CD4-positive, alpha-beta T cell (primary cell): Measurements from ENCODE around the gene MS4A6A. TPM values are rescaled to one million over a fixed set of nuclear protein-coding genes. Genes with fewer than 3 reads are reported as not detected.

Experiments used
- ATAC-seq: fragments of 200-7000 bp; cut with Tn5 transposase; one replicate; pipeline ENCODE4 v1.10.0; 2022; ENCODE audit warnings: mild to moderate bottlenecking; ENCODE audit not compliant: poor library complexity
- CTCF ChIA-PET: fragments of 350-600 bp; sonication (Branson Sonifier 250); formaldehyde crosslinking; loops from one replicate; lab custom pipeline; 2021; ENCODE audit warnings: antibody characterized with exemption, inconsistent platforms; lab: Charles Lee
- POLR2A ChIA-PET: fragments of 350-600 bp; sonication (Branson Sonifier 250); formaldehyde crosslinking; loops from one replicate; lab custom pipeline; 2021; ENCODE audit warnings: antibody characterized with exemption, inconsistent platforms; lab: Charles Lee
- DNase-seq, 14 experiments: peaks; one replicate each; pipeline ENCODE4 v3.0.0-alpha.2; 2013 to 2020; ENCODE audit warnings: mixed read lengths in 2 of 14
- H3K27ac ChIP-seq, 2 donors: one replicate each; pipeline versions ENCODE4 v1.5.1 to v1.7.0; 2013; ENCODE audit warnings: low read length in 2 of 2, low read depth in 1 of 2, mild to moderate bottlenecking in 1 of 2
- H3K27me3 ChIP-seq, 2 experiments: 1 replicate in 1 of 2; 2 replicates in 1 of 2; pipeline versions ENCODE4 v1.6.1 to v1.7.0; 2013; ENCODE audit warnings: low read length in 2 of 2, control low read depth in 1 of 2, mild to moderate bottlenecking in 1 of 2, moderate library complexity in 1 of 2; ENCODE audit not compliant: insufficient read depth in 2 of 2, control insufficient read depth in 1 of 2
- H3K36me3 ChIP-seq: one replicate; pipeline ENCODE4 v1.6.1; 2013; ENCODE audit warnings: low read length, control low read depth; ENCODE audit not compliant: insufficient read depth
- H3K4me1 ChIP-seq: one replicate; pipeline ENCODE4 v1.6.1; 2013; ENCODE audit warnings: low read length, control low read depth; ENCODE audit not compliant: insufficient read depth
- H3K4me3 ChIP-seq: one replicate; pipeline ENCODE4 v1.5.1; 2013; ENCODE audit warnings: mild to moderate bottlenecking, low read length, moderate library complexity
- H3K9me3 ChIP-seq, 2 experiments: 1 replicate in 1 of 2; 2 replicates in 1 of 2; pipeline versions ENCODE4 v1.6.1 to v1.7.0; 2013; ENCODE audit warnings: low read length in 2 of 2, mild to moderate bottlenecking in 2 of 2, control low read depth in 1 of 2, moderate library complexity in 1 of 2; ENCODE audit not compliant: control insufficient read depth in 1 of 2, insufficient read depth in 1 of 2
- H3K27ac Mint-ChIP-seq: one replicate; pipeline ENCODE4 v1.8.0; 2020; ENCODE audit warnings: mixed read lengths
- H3K27me3 Mint-ChIP-seq: one replicate; pipeline ENCODE4 v1.8.0; 2021; ENCODE audit warnings: mixed read lengths
- H3K36me3 Mint-ChIP-seq: one replicate; pipeline ENCODE4 v1.8.0; 2021; ENCODE audit warnings: low read depth, mixed read lengths
- H3K4me1 Mint-ChIP-seq: one replicate; pipeline ENCODE4 v1.8.0; 2021; ENCODE audit warnings: low read depth, mixed read lengths
- H3K4me3 Mint-ChIP-seq: one replicate; pipeline ENCODE4 v1.8.0; 2020; ENCODE audit warnings: mild to moderate bottlenecking, mixed read lengths
- H3K9me3 Mint-ChIP-seq: one replicate; pipeline ENCODE4 v1.8.0; 2020; ENCODE audit warnings: mixed read lengths
- CTCF ChIP-seq: fragments of 200-600 bp; IDR thresholded peaks from one replicate; pipeline ENCODE4 v1.8.0; 2022; ENCODE audit warnings: antibody characterized with exemption, mild to moderate bottlenecking
- intact Hi-C, 2 experiments: fragments of 100-400 bp; cut with DNase I in 1 of 2; cut with micrococcal nuclease in 1 of 2; formaldehyde crosslinking; loops; one replicate each; pipeline versions ENCODE4 v1.15.1 to v1.9.0; 2023 to 2025; cut with DNase I, micrococcal nuclease
- total RNA-seq, 174 experiments: library from RNA in 2 of 174; stranded (reverse) in 2 of 174; gene quantifications; one replicate each; pipeline ENCODE4 v1.2.3 and lab custom pipeline; 2021 to 2026

MS4A6A gene
- total RNA-seq, 2 experiments from 2014 or later = 3.3 TPM

- Histone ChIP-seq H3K27me3 (no peaks in the 10 kb centered on the region), H3K4me1 (peaks cover 3% of the 10 kb centered on the region), H3K4me3 (no peak overlapping the region), H3K27ac (no peak overlapping the region), H3K36me3 (no peaks in the 10 kb centered on the region), H3K9me3 (peaks cover 12 to 14% of the 10 kb centered on the region in 2 experiments)
- intact Hi-C loops = no loop called here
- no peak for TF ChIP-seq CTCF
- H3K36me3 Mint-ChIP-seq = no peaks in the 10 kb centered on the region
- H3K9me3 Mint-ChIP-seq = peaks cover 6% of the 10 kb centered on the region
- H3K4me3 Mint-ChIP-seq = no peak overlapping the region
- H3K27me3 Mint-ChIP-seq = peaks cover 9% of the 10 kb centered on the region
- ATAC-seq (no peak), DNase-seq (no peak)
- CTCF ChIA-PET = no interaction called here
- POLR2A ChIA-PET = no interaction called here
- no peak overlapping the region for H3K27ac Mint-ChIP-seq
- peaks cover 6% of the 10 kb centered on the region for H3K4me1 Mint-ChIP-seq
These were observed 10.9 kb downstream of the MS4A6A start for GRCh38 chr11:60172011-60172410.

GRCh38 chr11:60170566-60170965, 12.3 kb downstream of the MS4A6A start:
- Histone ChIP-seq H3K4me3 (no peak overlapping the region), H3K36me3 (no peaks in the 10 kb centered on the region), H3K9me3 (peaks cover 12 to 14% of the 10 kb centered on the region in 2 experiments), H3K4me1 (no peaks in the 10 kb centered on the region), H3K27ac (no peak overlapping the region), H3K27me3 (no peaks in the 10 kb centered on the region)
- ChIA-PET CTCF (no interaction called here), POLR2A (no interaction called here)
- Mint-ChIP-seq H3K4me1 (peaks cover under 1% of the 10 kb centered on the region), H3K9me3 (peaks cover 6% of the 10 kb centered on the region), H3K36me3 (no peaks in the 10 kb centered on the region), H3K27me3 (peaks cover 9% of the 10 kb centered on the region), H3K27ac (no peak overlapping the region), H3K4me3 (no peak overlapping the region)
- DNase-seq (no peak), ATAC-seq (no peak)
- intact Hi-C loops = no loop called here
- no peak for TF ChIP-seq CTCF

- Mint-ChIP-seq H3K27me3 (peaks cover 4% of the 10 kb centered on the region), H3K36me3 (no peaks in the 10 kb centered on the region), H3K27ac (no peak overlapping the region), H3K4me3 (no peak overlapping the region), H3K4me1 (no peaks in the 10 kb centered on the region), H3K9me3 (peaks cover 6% of the 10 kb centered on the region)
- DNase-seq (no peak), ATAC-seq (no peak)
- Histone ChIP-seq H3K36me3 (no peaks in the 10 kb centered on the region), H3K27me3 (no peaks in the 10 kb centered on the region), H3K27ac (no peak overlapping the region), H3K9me3 (peaks cover 12 to 15% of the 10 kb centered on the region in 2 experiments), H3K4me3 (no peak overlapping the region), H3K4me1 (no peaks in the 10 kb centered on the region)
- intact Hi-C loops = no loop called here
- TF ChIP-seq CTCF = no peak
- POLR2A ChIA-PET = no interaction called here
- CTCF ChIA-PET = no interaction called here
These were observed 13.5 kb downstream of the MS4A6A start for GRCh38 chr11:60169264-60169915.
